ENCODE data around the gene RAB7B. TPM values are rescaled to one million over a fixed set of nuclear protein-coding genes. Genes with fewer than 3 reads are reported as not detected.

The RAB7B gene
- total RNA-seq, 1 donor from 2014 or later: 0.73 TPM

- no peak for DNase-seq (ENCODE audit: low spot score)
- ATAC-seq: no peak
Measured at GRCh38 chr1:206023695-206024094, 20.5 kb upstream of the RAB7B start, which contains the start of gene CTSE. TSS of gene CTSE (minus strand) at chr1:206023895. CDS start at chr1:206023791, 104 bp downstream.

GRCh38 chr1:206022766-206023165 lies 19.6 kb upstream of the RAB7B start:
- DNase-seq (ENCODE audit: low spot score) (no peak), ATAC-seq (no peak)

- DNase-seq (ENCODE audit: low spot score): no peak
- ATAC-seq: no peak
Measured at GRCh38 chr1:206021626-206022365, 18.6 kb upstream of the RAB7B start.

DNA sequence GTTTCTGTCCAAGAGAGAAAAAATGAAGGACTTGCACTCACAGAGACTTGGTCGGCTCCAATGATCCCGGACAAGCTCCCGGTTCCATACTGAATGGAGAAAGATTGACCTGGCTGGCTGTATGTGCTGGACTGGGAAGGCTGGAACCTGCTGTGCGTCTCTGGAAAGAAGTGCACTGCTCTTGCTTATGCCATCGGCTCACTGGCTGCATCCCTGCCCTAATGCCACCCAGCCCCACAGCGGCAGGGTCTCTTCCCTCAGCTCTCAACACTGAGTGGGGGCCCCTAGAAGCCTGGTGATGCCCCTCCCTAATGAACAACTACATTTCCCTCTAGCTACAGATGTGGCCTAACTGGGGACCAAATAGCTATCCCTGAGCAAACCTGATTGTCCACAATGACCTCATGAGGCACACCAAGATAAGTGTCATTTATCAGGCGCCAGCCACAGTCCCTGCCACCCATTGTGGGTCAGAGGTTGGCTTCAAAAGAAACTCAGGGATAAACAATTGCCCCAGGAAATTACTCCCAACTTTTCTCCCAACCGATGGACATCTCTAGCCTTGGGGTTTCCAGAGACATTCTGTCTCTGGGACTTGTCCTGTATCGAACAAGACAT lies 17.9 kb upstream of the RAB7B start:
- DNase-seq (ENCODE audit: low spot score): no peak
- no peak for ATAC-seq

DNA sequence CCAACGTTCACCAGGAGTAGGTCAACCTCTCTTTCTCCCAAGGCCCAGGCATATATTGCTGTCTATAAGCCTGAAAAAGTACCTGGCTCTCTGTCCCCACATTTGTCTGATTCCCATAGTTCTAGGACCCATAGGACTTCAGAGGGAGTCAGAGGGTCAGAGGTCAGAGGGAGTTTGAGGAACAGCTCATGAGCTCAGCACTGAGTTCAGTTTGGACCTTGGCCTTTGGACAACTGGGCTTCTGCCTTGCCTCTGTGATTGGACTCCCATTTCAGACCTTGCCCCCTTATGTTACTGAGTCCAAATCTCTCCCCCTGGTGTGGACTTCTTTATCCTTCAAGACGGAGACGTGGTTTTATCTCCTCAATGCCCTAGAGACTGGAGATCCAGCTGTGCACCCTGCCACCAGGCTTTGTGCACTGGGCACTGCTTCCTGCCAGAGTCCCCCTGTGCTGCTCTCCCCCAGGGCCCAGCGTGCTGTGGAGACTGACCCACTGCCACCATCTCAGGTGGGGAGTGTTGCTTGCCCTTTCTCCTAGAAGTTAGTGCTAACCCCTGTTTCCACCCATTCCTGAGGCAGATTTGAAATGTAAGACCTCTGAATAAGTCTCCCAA lies 17.3 kb upstream of the RAB7B start:
- peak; percentile 55 for ATAC-seq

GRCh38 chr1:206015071-206015470 lies 11.9 kb upstream of the RAB7B start:
- ATAC-seq (no peak), DNase-seq (ENCODE audit: low spot score) (no peak)

More for the DNA sequence above, 17.3 kb upstream of the RAB7B start:
- DNase-seq (ENCODE audit: low spot score): no peak

DNA sequence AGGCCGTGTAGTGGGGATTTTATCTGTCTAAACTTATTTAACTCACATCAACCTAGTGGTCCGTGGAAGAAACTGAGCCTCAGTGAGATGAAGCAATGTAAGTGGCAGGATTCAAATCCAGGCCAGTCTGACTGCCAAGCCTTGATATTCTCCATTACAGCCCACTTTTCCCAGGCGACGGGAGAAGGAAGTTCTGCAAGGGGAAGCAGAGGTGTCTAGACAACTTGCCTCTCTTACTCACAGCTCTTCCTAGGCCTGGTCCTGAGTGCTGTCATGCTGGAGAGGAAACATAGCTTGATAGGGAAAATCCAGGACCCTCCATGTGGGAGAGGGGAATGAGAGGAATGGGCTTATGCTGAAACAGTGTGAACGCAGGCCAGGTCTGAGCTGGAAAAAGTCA lies 11.4 kb upstream of the RAB7B start:
- DNase-seq (ENCODE audit: low spot score) (no peak), ATAC-seq (no peak)

GRCh38 chr1:206013026-206013795 lies 10.0 kb upstream of the RAB7B start:
- DNase-seq (ENCODE audit: low spot score) (no peak), ATAC-seq (no peak)

DNA sequence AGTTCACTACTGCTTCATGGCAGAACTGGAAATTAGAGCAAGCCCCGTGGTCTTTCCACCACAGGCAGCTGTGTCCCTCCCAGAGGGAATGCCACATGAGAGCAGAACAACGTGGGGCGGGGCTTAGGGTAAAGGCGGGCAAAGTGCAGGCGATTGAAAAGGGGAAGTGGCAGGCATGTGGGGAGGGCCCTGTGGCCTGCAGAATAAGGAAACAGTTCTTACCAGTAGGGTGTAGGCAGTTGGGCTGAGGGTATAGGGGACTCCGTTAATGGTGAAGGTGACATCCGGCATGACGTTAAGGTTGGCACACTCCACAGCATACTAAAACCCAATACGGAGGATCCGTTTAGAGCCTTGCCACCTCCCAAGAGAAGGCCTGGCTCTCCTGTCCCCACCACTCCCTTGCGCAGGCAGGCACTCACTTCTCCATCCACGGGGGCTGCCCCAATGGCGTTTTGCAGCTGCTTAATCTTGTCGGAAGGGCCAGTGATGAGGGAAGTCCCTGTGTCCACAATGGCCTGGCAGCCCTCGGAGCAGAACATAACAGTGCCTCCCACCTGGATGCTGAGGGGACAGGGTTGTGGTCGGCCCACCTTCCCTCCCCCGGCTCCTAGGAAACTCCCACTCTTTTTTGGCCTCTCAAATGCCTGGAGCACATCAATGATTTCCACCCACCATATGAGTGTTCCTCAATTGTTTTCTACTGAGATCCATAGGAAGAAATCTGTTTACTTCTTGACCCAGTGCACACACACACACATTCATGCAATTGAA lies 9.1 kb upstream of the RAB7B start:
- DNase-seq (ENCODE audit: low spot score) (no peak), ATAC-seq (peak; percentile 75)

DNA sequence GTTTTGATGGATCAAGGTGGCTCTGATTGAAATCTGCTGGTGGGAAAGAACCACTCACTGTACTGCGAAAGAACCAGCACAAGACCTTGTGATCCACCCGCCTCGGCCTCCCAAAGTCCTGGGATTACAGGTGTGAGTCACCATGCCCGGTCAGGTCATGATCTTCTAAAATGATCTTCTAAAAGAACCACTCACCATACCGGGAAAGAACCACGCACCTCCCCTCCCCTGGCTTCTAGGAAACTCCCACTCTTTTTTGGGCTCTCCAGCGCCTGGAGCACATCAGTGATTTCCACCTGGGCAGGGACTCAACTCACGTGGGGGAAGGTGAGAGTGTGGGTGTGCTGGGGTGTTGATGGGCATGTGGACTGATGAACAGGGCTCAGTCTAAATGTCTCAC lies 7.9 kb upstream of the RAB7B start:
- DNase-seq (ENCODE audit: low spot score) (no peak), ATAC-seq (no peak)

DNA sequence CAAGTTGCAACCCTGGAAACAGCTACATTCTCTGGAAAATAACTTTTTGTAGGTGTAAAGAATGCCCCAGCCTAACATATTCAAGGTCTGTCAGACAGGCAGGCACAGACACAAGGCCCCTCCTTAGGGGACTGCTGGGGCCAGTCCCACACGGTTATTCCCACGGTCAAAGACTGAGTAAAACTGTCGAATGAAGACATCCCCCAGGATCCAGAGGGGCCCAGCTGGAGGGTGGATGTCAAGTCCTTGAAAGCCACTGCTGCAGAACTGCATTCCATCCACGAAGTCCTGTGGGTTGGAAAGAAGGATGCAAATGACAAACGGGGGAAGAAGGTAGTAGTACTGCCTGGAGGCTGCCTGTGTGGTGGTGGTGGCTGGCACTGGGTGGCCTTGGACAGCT lies 6.9 kb upstream of the RAB7B start:
- ATAC-seq: no peak
- no peak for DNase-seq (ENCODE audit: low spot score)

- no peak for DNase-seq (ENCODE audit: low spot score)
- ATAC-seq: no peak
Measured at GRCh38 chr1:206006946-206007345, 3.8 kb upstream of the RAB7B start.

DNA sequence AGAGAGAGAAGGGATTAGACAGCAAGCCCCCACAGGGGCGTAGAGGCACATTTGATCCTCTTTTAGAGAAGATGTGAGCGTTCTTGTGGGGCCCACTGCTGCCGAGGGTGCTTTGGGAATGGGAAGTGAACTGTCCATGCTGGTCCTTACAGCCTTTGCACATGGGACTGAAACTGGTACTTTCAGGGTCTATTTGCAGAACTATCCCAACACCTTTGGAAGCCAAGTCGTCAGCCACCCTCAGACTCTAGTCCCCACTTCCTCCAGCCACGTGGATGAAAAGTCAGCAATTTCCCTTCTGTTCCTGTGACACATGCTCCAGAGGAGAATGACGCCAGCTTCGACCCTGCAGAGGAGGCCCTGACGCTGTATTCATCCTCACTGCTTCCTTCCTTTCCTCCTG lies 2.6 kb upstream of the RAB7B start:
- ATAC-seq (no peak), DNase-seq (ENCODE audit: low spot score) (no peak)

GRCh38 chr1:206005234-206005633 lies 2.0 kb upstream of the RAB7B start:
- DNase-seq (ENCODE audit: low spot score): no peak
- no peak for ATAC-seq

- DNase-seq (ENCODE audit: low spot score): no peak
Measured at GRCh38 chr1:206004826-206005225, 1.6 kb upstream of the RAB7B start.

DNA sequence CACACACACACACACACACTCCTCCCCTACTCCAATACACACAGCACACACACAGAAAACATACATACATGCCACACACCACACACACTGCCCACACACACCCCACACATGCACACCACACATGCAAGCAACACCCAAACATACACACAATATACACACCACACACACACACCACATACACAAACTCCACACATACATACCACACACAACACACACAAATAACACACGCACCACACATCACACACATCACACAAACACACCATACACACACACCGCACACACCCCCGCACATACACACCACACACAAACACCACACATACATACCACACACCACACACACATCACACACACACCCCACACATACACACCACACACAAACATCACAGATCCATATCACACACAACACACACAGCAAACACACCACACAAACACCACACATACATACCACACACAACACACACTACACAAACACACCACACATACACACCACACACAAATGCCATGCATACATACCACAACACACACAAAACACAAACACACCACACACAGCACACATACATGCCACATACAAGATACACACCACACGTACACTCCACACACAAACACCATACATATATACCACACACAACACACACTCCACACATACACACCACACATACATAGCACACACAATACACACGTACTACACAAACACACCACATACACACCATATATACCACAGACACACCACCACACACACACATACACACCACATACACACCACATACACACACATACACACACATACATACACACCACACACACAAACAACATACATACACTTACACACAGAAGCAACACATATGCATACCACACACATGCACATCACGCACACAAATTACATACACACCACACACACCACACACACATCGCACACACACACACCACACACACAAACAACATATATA lies 932 bp upstream of the RAB7B start:
- ATAC-seq (no peak), DNase-seq (ENCODE audit: low spot score) (no peak)

More at GRCh38 chr1:206004826-206005225, 1.6 kb upstream of the RAB7B start:
- ATAC-seq: no peak

DNA sequence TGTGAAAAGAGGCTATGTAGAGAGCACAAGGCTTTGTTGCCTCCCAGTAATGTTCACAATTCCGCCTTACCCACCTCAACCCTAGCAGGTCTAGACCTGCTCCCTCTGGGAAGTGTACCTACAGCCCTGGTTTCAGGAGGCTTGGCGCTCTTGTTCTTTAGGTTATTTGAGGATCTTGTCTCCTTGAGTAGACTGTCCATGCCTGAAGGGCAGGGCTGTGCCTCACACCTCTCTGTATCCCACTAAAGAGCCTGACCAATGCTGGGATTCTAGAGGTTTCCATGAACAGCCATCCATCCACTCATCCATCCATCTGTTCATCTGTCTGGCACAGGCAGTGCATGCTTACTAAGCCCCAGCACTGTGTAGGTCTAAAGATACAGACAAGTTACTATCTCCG lies 1.0 kb downstream of the RAB7B start:
- DNase-seq (ENCODE audit: low spot score): peak; percentile 19

DNA sequence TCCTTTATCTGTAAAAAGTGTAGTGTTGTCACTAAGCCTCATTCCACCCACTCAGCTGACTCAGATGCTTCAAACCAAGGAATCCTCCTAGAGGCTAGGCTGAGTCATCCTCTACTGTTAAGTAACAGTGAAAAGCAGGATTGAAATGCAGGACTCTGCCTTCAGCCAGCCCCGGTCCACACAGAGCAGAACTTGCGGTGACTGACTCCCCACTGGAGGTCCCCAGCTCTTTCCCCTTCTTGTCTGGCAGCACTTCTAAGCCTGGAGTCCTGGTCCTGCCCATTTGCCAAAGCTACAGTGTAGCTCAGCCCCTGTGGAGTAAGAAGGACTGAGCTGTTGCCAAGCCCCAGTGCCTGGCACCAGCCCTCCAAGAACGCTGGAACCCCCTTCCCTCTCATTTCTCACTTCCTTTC lies 1.7 kb downstream of the RAB7B start:
- peak; percentile 30 for DNase-seq (ENCODE audit: low spot score)
- no peak for ATAC-seq

More for the DNA sequence above, 1.0 kb downstream of the RAB7B start:
- ATAC-seq: no peak

DNA sequence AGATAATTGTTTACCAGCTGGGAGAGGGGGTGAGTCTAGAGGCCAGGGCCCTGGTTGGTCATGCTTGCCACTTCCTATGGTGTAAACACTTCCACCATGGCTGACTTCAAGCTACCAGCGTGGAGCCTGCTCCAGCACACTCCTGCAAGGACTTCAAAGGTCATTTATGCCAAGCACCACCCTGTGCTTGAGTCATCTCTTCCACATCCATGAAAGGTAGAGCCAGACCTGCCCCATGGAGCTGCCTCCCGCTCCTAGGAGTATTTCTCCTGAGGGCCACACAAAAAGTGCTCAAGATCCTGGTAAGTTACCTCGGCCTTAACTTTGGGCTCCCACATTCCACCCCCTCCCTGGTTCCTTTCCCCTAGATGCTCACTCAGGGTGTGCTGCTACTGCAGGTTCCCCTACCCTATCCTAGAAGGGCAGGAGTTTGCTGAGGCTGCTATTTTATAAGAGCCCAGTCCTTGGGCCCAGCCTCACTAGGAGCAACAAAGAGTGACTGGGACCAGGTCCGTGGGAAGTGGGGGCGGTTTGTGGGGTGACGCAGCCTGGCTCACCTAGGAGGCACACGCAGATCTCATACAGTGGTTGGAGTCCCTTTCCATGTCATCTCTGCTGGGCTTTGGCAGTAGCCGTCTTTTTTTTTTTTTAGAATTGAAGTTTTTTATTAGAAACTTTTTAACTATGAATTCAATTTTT lies 2.4 kb downstream of the RAB7B start:
- DNase-seq (ENCODE audit: low spot score) (peak; percentile 23), ATAC-seq (no peak)
